Frontal cortex (tissue), 4 donors: ENCODE results near the gene ZFR. TPM values are rescaled to one million over a fixed set of nuclear protein-coding genes. Genes with fewer than 3 reads are reported as not detected.
"Not testable (repeated sequence)": the region's sequence is repeated elsewhere in the genome, so short reads cannot be mapped to it uniquely, and the experiment has no call there.

ENCODE experiments used
- DNase-seq, 2 donors: peaks; one replicate each; pipeline ENCODE4 v3.0.0; 2012; ENCODE audit warnings: low spot score in 2 of 2
- FAIRE-seq: peaks from 2 replicates; lab custom pipeline; 2012; peaks lifted over from hg19 to GRCh38; lab: Jason Lieb, UNC
- total RNA-seq: library from RNA; depleted of rRNA; stranded (reverse); fragments of >200 nt; gene quantifications from one replicate; pipeline ENCODE4 v1.2.3, GENCODE V29; 2014
- donor health status: control.
- donor health status: control.
- donor health status: control.

Gene ZFR
- total RNA-seq, 1 donor from 2014 or later: 144 TPM

DNA sequence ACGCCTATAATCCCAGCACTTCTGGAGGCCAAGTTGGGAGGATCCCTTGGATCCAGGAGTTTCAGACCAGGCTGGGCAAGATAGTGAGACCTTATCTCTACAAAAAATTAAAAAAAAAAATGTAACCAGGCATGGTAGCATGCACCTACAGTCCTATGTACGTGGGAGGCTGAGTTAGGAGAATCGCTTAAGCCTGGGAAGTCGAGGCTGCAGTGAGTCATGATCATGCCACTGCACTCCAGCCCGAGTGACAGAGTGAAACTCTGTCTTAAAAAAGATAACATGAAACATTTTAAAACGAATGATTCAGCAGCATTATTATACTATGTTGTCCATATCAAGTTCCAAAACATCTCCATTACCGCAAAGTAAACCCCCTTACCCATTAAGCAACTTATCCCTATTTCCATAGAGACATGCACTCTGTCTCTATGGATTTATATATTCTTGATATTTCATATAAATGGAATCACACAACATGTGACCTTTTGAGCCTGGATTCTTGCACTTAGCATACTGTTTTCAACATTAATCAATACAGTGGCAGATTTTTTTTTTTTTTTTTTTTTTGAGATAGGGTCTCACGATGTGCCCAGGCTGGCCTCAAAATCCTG is 74.9 kb downstream of the ZFR start:
- FAIRE-seq (no peak), DNase-seq (no peak)

DNA sequence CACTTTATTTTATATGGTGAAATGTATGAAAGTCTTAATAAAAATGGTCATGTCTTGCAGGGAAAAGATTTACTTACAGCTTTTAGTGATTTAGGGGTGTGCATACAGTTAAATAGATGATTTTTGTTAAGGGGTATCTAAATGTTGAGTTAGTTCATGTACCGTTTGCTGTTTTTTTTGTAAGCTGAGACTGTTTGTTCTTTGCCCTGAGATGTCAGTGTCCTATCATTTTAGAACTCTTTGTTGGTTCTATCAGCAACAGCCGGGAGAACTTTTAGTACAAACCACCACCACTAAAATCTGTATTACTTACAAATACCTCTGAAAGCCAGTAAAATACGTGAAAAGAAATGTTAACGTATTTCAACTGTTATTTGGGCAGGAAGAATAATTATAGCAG is 75.5 kb downstream of the ZFR start:
- DNase-seq (no peak), FAIRE-seq (no peak)

DNA sequence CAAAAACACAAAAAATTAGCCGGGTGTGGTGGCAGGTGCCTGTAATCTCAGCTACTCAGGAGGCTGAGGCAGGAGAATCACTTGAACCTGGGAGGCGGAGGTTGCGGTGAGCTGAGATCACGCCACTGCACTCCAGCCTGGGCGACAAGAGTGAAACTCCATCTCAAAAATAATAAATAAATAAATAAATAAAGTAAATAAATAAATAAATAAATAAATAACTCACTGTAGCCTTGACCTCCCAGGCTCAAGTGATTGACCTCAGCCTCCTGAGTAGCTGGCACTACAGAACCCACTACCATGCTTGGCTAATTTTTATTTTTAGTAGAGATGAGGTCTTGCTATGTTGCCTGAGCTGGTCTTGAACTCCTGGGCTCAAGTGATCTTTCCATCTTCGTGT is 77.3 kb downstream of the ZFR start:
- not testable (repeated sequence) for FAIRE-seq, DNase-seq

DNA sequence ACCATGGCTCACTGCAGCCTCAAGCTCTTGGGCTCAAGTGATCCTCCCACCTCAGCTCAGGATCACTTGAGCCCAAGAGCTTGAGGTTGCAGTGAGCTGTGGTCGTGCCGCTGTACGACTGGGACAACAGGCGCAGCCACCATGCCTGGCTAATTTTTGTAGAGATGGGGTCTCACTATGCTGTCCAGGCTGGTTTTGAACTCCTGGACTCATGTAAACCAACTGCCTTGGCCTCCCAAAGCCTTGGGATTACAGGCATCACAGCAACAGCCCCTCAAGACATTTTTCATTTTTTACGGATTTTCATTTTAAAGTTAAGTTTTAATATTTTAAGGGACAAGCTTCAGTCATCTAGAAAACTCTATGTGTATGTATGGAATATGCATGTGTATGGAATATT is 78.9 kb downstream of the ZFR start:
- no peak for FAIRE-seq

DNA sequence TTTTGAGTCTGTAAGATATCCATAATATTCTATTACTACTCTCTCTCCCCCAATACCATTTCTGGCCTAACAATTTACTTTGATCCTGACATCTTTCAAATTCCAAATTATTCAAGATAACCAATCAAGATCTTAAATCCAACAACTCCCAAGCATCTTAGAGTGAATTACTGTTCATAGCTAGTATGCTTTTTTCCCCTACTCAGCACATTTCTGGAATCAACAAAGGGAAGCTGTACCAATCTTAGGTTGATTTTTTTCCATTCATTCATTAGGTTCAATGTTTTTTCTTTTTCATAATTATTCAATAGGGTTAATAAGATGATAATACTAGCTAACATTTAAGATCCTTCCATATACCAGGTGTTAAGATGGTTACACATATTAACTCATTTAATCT is 81.5 kb downstream of the ZFR start:
- DNase-seq: no peak
- FAIRE-seq: no peak

More for the DNA sequence above, 78.9 kb downstream of the ZFR start:
- no peak for DNase-seq

DNA sequence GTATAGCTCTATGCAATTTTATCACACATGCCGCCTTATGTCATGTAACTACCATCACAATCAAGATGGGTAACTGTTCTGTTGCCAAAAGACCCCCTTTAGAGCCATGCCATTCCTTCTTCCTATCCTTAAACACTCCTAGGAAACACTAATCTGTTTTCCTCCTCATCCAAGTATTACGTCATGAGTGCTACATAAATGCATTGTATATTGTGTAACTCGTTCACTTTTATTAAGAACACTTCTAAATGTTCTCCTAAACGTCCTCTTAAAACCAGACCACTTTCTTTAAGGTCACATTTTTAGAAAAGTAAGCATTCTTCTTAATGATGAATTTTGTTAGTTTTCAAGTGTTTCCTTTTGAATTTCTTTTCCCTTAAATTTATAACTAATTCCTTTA is 82.0 kb downstream of the ZFR start:
- DNase-seq (no peak), FAIRE-seq (no peak)

DNA sequence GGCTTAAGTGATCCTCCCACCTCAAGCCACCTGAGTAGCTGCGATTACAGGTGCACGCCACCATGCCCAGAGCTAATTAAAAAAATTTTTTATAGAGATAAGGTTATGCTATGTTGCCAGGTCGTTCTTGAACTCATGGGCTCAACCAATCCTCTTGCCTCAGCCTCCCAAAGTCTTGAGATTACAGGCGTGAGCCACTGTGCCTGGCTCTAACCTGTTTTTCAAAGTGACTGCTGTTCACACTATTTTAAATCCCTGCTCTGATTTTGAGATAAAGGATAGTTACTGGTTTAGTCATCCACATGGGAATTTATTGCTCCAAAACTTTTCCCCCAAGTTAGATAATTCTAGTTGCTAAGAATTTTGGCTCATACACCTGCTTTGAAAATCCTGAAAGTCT is 83.6 kb downstream of the ZFR start:
- DNase-seq: no peak
- no peak for FAIRE-seq

DNA sequence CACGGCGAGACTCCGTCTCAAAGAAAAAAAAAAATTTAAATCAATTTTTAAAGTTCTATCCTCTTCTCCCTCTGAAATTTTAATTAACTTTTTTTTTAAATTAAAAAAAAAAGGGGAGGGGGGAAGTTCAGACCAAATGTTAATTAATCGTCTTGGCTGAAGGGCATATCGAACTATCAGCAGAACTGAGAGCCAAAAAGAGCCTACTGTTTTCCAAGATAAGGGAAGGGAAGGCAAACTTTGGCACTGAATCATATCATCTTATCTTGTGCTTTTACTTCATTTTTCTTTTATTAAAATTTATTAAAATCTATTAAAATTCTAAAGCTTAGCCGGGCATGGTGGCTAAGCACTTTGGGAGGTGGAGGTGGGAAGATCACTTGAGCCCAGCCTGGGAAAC is 85.9 kb downstream of the ZFR start:
- DNase-seq: no peak
- no peak for FAIRE-seq

DNA sequence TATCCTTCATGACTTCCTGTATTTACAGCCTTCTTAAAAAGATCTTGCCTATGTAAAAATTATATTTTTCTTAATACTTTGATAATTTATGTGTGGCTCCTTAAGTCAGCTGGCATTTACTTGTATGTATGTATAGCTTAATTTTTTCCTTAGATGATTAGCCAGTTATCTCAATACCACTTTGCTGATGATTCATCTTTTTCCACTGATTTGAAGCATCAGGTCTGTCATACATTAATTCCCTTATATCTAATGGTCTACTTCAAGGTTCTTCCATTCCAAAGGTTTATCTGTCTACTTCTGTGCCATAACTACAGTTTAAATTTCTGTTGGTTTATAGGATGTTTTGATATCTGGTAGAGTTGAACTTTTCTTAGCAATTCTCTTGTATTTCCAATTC is 86.9 kb downstream of the ZFR start:
- DNase-seq (no peak), FAIRE-seq (no peak)

DNA sequence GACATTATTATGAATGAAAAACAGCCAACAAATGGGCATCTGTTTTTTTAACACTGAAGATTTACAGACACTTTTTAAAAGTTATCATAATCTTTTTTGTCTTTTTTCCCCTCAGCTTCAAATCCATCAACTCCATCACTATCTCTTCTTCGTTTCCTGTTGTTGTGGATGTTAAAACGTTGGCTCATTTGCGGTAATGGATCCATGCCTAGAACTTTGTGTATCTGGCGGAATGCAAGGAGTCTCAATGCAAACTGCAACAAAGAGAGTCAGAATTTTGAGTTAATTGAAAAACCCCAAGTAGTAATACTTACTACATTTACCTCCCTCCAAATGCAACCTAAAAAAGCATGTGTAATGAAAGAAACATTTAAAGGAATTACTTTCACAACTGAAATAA is 88.9 kb downstream of the ZFR start:
- DNase-seq (no peak), FAIRE-seq (no peak)

DNA sequence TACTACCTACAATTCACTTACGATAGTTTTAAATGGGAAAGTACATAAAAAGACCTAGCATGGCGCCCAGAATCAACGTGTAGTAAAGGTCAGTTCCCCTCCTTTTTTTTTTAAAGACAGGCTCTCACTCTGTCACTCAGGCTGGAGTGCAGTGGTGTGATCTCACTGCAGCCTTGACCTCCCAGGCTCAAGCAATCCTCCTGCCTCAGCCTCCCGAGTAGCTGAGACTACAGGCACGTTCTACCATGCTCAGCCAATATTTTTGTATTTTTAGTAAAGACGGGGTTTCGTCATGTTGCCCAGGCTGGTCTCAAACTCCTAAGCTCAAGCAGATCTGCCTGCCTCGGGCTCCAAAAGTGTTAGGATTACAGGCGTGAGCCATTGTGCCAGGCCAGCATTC is 91.1 kb downstream of the ZFR start:
- DNase-seq (no peak), FAIRE-seq (no peak)

DNA sequence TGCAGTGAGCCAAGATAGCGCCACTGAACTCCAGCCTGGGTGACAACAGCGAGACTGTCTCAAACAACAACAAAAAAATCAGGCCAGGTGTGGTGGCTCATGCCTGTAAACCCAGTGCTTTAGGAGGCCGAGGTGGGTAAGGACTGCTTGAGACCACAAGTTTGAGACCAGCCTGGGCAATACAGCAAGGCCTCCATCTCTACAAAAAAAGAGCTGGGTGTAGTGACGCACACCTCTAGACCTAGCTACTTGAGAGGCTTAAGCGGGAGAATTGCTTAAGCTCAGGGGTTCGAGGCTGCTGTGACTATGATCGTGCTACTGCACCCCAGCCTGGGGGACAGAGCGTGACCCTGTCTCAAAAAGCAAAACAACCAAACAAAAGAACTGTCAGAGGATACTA is 91.9 kb downstream of the ZFR start:
- FAIRE-seq (no peak), DNase-seq (no peak)

DNA sequence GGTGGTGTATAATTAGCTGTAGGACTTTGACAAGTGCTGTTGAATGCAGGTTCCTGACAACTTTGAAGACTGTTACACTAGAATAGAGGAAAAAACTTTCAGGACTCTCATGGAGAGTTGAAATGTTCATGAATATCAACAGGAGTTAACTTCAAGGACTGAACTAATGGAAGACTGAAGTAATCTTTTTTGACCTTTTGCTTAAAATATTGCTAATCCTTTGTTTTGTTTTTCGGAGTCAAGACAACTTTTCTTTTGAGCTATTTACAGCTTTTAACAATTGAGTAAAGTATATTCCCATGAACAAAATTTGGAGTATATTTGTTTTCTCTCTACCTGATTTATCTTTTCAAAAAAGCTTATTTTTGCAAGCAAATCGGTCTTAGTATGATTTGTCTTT is 97.7 kb downstream of the ZFR start:
- DNase-seq (no peak), FAIRE-seq (no peak)

DNA sequence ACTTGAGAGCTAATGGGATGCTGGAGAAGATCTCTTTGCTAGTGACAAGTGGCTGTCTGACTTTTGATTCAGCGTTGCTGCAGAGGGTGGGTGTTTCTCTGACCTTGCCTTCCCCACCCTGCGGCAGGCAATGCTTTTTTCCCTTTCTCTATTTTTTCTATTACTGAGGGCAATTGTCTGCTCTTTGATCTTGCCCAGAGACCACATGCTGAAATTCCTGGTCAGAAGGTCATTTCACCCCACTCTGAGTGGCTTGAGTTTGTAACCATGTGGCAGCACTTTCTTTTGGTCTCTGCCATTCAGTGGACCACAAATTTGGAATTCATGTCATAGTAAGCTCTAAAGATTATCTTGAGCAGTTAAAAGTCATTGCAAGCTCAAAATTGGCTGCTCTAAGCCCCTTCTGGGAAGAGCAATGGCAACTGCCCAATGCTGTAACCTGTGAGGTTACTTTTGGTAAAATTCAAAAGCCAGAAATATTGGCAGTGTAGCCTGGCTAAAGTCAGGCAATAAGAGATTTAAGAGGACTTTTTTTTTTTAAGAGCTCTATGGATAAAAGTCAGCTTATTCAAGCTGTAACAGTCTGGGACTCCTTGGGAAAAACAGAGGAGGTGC is 101.4 kb downstream of the ZFR start:
- FAIRE-seq: no peak
- DNase-seq: no peak

DNA sequence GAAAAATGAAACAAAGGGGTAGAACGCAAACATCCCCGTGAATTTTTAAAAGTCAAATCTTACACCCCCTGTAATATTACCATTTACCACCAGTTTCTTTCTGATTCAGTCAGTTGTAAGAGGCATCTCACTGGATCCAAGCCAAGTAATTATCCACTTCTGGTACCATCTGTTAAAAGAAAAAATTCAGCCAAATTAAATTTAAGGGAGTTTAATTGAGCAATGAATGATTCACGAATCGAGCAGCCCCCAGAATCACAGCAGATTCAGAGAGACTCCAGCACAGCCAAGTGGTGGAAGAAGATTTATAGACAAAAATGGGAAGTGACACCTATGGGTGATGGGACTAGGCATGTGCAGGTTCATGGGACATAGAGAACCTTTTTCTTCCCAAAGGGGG is 101.9 kb downstream of the ZFR start:
- DNase-seq: no peak
- FAIRE-seq: no peak

DNA sequence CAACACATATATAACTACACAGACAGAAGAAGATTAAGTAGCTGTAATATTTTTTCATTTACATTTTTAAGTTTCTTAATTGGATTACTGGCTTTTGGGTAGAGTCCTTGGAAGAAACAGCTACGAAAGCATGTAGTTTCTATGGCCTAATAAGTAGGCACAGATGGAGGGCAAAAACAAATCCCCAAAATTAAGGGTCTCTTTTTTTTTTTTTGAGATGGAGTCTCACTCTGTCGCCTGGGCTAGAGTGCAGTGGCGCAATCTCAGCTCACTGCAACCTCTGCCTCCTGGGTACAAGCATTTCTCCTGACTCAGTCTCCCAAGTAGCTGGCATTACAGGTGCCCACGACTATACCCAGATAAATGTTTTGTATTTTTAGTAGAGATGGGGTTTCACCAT is 104.7 kb downstream of the ZFR start:
- DNase-seq (no peak), FAIRE-seq (no peak)

DNA sequence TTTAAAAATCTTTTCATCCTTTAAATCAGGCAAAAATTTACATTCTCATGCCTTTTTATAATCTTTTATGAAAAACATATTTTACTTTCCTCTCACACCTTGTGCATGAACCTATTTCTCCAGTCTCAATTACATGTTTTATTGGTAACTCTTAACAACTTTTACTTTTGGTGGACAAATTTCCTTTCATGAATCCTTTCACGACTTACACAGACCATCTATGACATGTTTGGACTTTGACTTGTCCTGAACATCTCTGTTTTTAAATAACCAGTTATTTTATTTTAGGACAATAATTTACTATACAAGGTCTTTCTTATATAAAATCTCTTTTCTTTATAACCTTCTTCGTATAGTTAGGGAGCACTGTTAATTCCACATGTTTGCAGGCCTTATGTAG is 105.3 kb downstream of the ZFR start:
- FAIRE-seq: no peak

DNA sequence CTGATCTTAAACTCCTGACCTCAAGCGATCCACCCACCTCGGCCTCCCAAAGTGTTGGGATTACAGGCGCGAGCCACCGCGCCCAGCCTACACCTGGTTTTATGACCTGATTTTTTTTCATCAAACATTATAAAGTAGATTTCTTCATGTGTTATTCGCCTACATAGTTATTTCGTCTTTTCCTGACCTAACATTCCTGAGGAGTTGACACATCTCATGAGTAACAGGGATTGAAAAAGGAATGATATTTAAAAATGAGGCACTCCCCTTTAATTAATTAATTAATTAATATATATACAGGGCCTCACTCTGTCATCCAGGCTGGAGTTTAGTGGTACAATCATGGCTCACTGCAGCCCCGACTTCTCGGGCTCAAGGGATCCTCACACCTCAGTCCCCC is 111.6 kb downstream of the ZFR start:
- DNase-seq: no peak
- FAIRE-seq: no peak

More for the DNA sequence above, 105.3 kb downstream of the ZFR start:
- DNase-seq: no peak

DNA sequence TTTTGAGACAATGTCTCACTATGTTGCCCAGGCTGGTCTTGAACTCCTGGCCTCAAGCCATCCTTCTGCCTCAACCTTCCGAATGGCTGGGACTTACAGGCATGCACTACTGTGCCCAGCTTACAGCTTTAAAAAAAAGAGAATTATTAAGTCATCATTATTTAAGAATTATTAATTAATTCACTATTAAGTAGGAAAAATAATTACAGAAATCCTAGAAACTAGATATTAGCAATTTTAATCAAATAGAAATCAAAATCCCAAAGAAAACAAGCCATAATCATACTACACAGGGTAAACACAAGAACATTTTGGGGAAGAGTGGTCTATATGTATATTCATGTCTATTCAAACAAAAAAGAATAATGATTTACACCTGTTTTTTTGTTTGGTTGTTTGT is 112.2 kb downstream of the ZFR start:
- FAIRE-seq: no peak
- DNase-seq: no peak

DNA sequence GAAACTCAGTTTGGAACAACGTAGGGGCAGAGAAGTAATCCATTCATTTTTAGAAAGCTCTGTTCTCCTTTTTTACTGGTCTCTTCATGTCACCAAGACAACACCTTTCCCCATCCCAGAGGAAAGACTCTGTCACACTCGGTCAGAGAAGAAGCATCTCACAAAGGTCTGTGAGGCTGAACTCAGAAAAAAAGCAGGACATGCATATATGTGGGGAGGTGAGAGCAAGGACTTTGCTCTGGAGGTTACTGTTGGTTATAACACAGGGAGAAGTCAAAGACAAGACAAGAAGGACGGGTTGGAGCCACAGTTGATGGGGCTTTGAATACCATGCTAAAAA is 112.6 kb downstream of the ZFR start:
- FAIRE-seq (no peak), DNase-seq (no peak)

DNA sequence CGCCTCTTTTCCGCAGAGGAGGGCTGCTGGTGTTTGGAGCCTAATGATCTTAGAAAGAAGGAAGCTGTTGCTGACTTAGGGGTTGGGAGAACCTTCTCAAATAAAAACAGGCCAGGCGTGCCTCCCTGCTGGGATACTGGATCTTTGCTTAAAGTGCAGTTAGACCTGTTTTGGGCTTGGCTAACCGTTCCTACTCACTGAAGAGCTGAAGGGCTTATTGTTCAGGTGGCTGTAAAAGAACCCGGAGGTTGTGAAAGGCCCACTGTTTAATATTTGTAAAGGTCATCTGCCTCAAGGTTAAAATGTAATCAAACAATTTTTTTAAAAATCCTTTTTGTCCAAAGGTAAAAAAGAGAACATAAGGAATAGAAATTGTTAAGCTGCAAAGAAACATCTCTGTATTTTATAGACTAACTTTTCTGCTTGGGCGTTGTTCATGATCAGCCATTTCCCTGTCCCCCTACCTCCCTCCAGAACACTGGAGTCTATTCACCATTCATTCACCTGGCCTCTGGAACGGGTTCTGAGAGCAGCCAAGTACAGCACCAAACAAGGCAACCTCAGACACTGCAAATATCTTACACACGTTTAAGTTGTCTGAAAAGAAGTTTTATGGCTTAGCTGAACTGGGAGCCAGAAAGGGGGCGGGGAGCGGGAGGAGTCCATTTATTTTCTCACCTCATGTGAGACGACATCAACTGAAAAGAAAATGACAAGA is 113.2 kb downstream of the ZFR start:
- FAIRE-seq: no peak

More for the DNA sequence above, 113.2 kb downstream of the ZFR start:
- DNase-seq: no peak
